Neural cell (in vitro differentiated cells): ENCODE data around the gene RGS4. TPM values are rescaled to one million over a fixed set of nuclear protein-coding genes. Genes with fewer than 3 reads are reported as not detected.
"Not testable (repeated sequence)": the region's sequence is repeated elsewhere in the genome, so short reads cannot be mapped to it uniquely, and the experiment has no call there.

Experiments used
- H2AFZ ChIP-seq: fragments of 200-600, 300-800 bp; sonication (generic), shearing (Covaris generic); 2 replicates; pipeline ENCODE4 v1.6.0; 2014; ENCODE audit warnings: low read depth, mild to moderate bottlenecking, antibody characterized with exemption, low read length, moderate library complexity
- H3F3A ChIP-seq: fragments of 200-600 bp; shearing (Covaris generic); 2 replicates; pipeline ENCODE4 v1.6.1; 2016; ENCODE audit warnings: mild to moderate bottlenecking, moderate library complexity, mixed read lengths, antibody characterized with exemption, low read length; ENCODE audit not compliant: insufficient read depth, poor library complexity, severe bottlenecking
- H3K27ac ChIP-seq: fragments of 200-600, 300-800 bp; sonication (generic), shearing (Covaris generic); 2 replicates; pipeline ENCODE4 v1.5.1; 2014; ENCODE audit warnings: mild to moderate bottlenecking, low read length, moderate library complexity
- H3K27me3 ChIP-seq: fragments of 300-800, 200-600 bp; sonication (generic), shearing (Covaris generic); 2 replicates; pipeline ENCODE4 v1.6.0; 2014; ENCODE audit warnings: mild to moderate bottlenecking, low read depth, low read length, moderate library complexity; ENCODE audit not compliant: insufficient read depth
- H3K36me3 ChIP-seq: fragments of 300-800, 200-600 bp; sonication (generic), shearing (Covaris generic); 2 replicates; pipeline ENCODE4 v1.5.1; 2014; ENCODE audit warnings: mild to moderate bottlenecking, antibody characterized with exemption, low read length, moderate library complexity; ENCODE audit not compliant: insufficient read depth
- H3K4me2 ChIP-seq: fragments of 300-800, 200-600 bp; sonication (generic), shearing (Covaris generic); 2 replicates; pipeline ENCODE4 v1.6.0; 2014; ENCODE audit warnings: mild to moderate bottlenecking, low read length
- H3K4me3 ChIP-seq: fragments of 300-800, 200-600 bp; sonication (generic), shearing (Covaris generic); 2 replicates; pipeline ENCODE4 v1.5.1; 2014; ENCODE audit warnings: mild to moderate bottlenecking, low read length, moderate library complexity
- H3K79me2 ChIP-seq: fragments of 200-600 bp; shearing (Covaris generic); replicated peaks from 2 replicates; pipeline ENCODE4 v1.6.0; 2014; ENCODE audit warnings: mild to moderate bottlenecking, low read length, moderate library complexity; ENCODE audit not compliant: insufficient read depth
- H3K9ac ChIP-seq: fragments of 300-800, 200-600 bp; sonication (generic), shearing (Covaris generic); 2 replicates; pipeline ENCODE4 v1.6.1; 2016; ENCODE audit warnings: mild to moderate bottlenecking, low read length, mixed read lengths
- H3K9me2 ChIP-seq: fragments of 200-600 bp; shearing (Covaris generic); 2 replicates; pipeline ENCODE4 v1.6.1; 2016; ENCODE audit warnings: mild to moderate bottlenecking, low read length, mixed read lengths; ENCODE audit not compliant: insufficient read depth
- H3K9me3 ChIP-seq: fragments of 200-600, 300-800 bp; sonication (generic), shearing (Covaris generic); 2 replicates; pipeline ENCODE4 v1.6.1; 2016; ENCODE audit warnings: mild to moderate bottlenecking, mixed run types, low read length, moderate library complexity, mixed read lengths
- H4K20me1 ChIP-seq: fragments of 200-600 bp; shearing (Covaris generic); 2 replicates; pipeline ENCODE4 v1.6.1; 2016; ENCODE audit warnings: mild to moderate bottlenecking, mixed run types; ENCODE audit not compliant: insufficient read depth
- EP300 ChIP-seq: fragments of 450-650 bp; conservative IDR thresholded peaks from 2 replicates; pipeline ENCODE4 v1.6.1; 2014; ENCODE audit warnings: antibody characterized with exemption, mild to moderate bottlenecking, moderate library complexity; ENCODE audit not compliant: poor library complexity, severe bottlenecking
- EZH2 ChIP-seq: fragments of 200-600, 300-800 bp; shearing (Covaris generic), sonication (generic); IDR thresholded peaks from 2 replicates; pipeline ENCODE4 v1.6.1; 2014; ENCODE audit warnings: antibody characterized with exemption, low read length, borderline replicate concordance, mild to moderate bottlenecking; ENCODE audit not compliant: insufficient read depth, poor library complexity, severe bottlenecking
- MXI1 ChIP-seq: fragments of 450-650 bp; conservative IDR thresholded peaks from 2 replicates; pipeline ENCODE4 v1.6.1; 2014; ENCODE audit warnings: antibody characterized with exemption, mild to moderate bottlenecking; ENCODE audit not compliant: poor library complexity, severe bottlenecking
- POLR2AphosphoS5 ChIP-seq: IDR thresholded peaks from 2 replicates; pipeline ENCODE4 v1.6.1; 2012
- RAD21 ChIP-seq: fragments of 450-650 bp; conservative IDR thresholded peaks from 2 replicates; pipeline ENCODE4 v1.6.1; 2014; ENCODE audit warnings: antibody characterized with exemption, mild to moderate bottlenecking, moderate library complexity
- SMC3 ChIP-seq: fragments of 450-650 bp; conservative IDR thresholded peaks from 2 replicates; pipeline ENCODE4 v1.6.1; 2014; ENCODE audit warnings: antibody characterized with exemption, mild to moderate bottlenecking, moderate library complexity; ENCODE audit not compliant: poor library complexity
- TAF1 ChIP-seq: IDR thresholded peaks from 2 replicates; pipeline ENCODE4 v1.6.1; 2012; ENCODE audit warnings: low read depth
- polyA plus RNA-seq: library from polyadenylated mRNA; depleted of rRNA; stranded (reverse); fragments of >200 nt; gene quantifications from 2 replicates; pipeline ENCODE4 v1.2.3, GENCODE V29; 2014
- TF ChIP-seq, protein P1 (sequence below): fragments of 450-650 bp; IDR thresholded peaks from 2 replicates; pipeline ENCODE4 v1.5.1; 2014; ENCODE audit warnings: antibody characterized with exemption, mild to moderate bottlenecking, moderate library complexity; ENCODE audit not compliant: poor library complexity, severe bottlenecking
- TF ChIP-seq, protein P2 (sequence below): IDR thresholded peaks from 2 replicates; pipeline ENCODE4 v1.6.1; 2012; ENCODE audit warnings: borderline replicate concordance

Gene RGS4
- polyA plus RNA-seq, 1 donor from 2014 or later = 1.6 TPM

DNA sequence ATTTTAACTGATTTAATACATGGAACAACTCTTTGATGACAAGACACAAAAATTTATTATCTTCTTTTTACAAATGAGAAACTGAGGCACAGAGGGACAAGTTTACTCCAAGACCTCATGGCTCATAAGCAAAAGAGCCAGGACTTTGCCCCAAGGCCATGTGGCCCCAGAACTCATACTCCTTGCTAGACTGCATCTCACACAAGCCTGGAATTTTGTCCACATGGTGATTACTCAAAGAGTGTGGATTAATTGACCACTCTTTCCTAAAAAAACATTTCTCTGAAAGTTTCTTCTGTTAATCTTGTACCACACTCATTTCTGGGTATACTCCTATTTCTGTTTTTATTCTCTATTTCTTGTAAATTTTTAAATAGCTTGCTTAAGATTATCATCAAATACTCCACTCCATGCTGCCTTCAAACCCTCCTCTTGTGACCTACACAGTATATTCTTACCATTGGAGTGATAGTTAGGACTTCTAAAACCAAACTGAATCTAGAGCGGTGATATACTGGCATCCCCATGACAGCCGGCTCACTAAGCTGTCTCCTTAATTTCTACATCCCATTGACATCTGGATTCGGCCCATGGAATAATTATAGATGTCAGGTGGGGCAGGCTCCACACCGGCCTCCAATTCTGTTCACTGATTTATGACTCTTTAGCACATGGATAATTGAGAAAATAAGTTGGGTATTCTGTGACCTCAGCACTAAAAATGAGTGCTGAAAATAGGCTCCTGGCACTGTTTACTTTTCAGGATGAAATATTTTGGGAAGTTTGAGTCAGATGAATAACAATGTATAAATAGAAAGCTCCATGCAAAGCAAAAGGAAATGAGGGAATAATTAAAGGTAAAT is 16.1 kb downstream of the RGS4 start:
- H3K79me2 ChIP-seq = no peaks in the 10 kb centered on the region
- no peaks in the 10 kb centered on the region for H3K27me3 ChIP-seq
- no peaks in the 10 kb centered on the region for H3K36me3 ChIP-seq
- H3K9ac ChIP-seq = no peak overlapping the region
- no peaks in the 10 kb centered on the region for H3K9me3 ChIP-seq
- H3F3A ChIP-seq = no peaks in the 10 kb centered on the region
- no peaks in the 10 kb centered on the region for H4K20me1 ChIP-seq
- no peak overlapping the region for H3K4me2 ChIP-seq
- TF ChIP-seq MXI1 (no peak), SMC3 (no peak)
- H3K4me3 ChIP-seq = no peak overlapping the region
- no peak overlapping the region for H2AFZ ChIP-seq
- no peaks in the 10 kb centered on the region for H3K9me2 ChIP-seq
- H3K27ac ChIP-seq = no peak overlapping the region

DNA sequence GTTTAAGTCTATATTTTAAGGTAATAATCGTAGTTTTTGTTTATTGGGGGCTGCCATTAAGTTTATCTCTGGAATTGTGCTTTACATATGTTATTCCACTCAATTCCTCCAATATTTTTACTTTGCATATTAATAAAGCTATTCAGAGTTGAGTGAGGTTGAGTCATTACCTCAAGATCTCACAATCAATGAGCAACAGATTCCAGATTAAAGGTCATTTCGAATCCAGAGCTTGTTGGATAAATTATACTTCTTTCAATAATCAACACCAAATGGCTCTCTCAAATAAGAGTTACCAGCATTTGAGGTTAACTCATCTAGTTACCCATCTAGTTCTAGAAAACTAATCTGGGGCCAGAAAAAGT is 16.7 kb downstream of the RGS4 start:
- Histone ChIP-seq H3K27ac (no peak overlapping the region), H3K4me3 (no peak overlapping the region), H3K36me3 (no peaks in the 10 kb centered on the region), H2AFZ (no peak overlapping the region), H3F3A (no peaks in the 10 kb centered on the region), H4K20me1 (no peaks in the 10 kb centered on the region), H3K4me2 (no peak overlapping the region), H3K9me2 (no peaks in the 10 kb centered on the region), H3K27me3 (no peaks in the 10 kb centered on the region), H3K9me3 (no peaks in the 10 kb centered on the region), H3K79me2 (no peaks in the 10 kb centered on the region), H3K9ac (no peak overlapping the region)
- TF ChIP-seq POLR2AphosphoS5 (no peak), EP300 (no peak), TAF1 (no peak), RAD21 (no peak), SMC3 (no peak), MXI1 (no peak), EZH2 (no peak)
- TF ChIP-seq, protein P1, sequence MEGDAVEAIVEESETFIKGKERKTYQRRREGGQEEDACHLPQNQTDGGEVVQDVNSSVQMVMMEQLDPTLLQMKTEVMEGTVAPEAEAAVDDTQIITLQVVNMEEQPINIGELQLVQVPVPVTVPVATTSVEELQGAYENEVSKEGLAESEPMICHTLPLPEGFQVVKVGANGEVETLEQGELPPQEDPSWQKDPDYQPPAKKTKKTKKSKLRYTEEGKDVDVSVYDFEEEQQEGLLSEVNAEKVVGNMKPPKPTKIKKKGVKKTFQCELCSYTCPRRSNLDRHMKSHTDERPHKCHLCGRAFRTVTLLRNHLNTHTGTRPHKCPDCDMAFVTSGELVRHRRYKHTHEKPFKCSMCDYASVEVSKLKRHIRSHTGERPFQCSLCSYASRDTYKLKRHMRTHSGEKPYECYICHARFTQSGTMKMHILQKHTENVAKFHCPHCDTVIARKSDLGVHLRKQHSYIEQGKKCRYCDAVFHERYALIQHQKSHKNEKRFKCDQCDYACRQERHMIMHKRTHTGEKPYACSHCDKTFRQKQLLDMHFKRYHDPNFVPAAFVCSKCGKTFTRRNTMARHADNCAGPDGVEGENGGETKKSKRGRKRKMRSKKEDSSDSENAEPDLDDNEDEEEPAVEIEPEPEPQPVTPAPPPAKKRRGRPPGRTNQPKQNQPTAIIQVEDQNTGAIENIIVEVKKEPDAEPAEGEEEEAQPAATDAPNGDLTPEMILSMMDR = no peak
- TF ChIP-seq, protein P2, sequence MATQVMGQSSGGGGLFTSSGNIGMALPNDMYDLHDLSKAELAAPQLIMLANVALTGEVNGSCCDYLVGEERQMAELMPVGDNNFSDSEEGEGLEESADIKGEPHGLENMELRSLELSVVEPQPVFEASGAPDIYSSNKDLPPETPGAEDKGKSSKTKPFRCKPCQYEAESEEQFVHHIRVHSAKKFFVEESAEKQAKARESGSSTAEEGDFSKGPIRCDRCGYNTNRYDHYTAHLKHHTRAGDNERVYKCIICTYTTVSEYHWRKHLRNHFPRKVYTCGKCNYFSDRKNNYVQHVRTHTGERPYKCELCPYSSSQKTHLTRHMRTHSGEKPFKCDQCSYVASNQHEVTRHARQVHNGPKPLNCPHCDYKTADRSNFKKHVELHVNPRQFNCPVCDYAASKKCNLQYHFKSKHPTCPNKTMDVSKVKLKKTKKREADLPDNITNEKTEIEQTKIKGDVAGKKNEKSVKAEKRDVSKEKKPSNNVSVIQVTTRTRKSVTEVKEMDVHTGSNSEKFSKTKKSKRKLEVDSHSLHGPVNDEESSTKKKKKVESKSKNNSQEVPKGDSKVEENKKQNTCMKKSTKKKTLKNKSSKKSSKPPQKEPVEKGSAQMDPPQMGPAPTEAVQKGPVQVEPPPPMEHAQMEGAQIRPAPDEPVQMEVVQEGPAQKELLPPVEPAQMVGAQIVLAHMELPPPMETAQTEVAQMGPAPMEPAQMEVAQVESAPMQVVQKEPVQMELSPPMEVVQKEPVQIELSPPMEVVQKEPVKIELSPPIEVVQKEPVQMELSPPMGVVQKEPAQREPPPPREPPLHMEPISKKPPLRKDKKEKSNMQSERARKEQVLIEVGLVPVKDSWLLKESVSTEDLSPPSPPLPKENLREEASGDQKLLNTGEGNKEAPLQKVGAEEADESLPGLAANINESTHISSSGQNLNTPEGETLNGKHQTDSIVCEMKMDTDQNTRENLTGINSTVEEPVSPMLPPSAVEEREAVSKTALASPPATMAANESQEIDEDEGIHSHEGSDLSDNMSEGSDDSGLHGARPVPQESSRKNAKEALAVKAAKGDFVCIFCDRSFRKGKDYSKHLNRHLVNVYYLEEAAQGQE = no peak

DNA sequence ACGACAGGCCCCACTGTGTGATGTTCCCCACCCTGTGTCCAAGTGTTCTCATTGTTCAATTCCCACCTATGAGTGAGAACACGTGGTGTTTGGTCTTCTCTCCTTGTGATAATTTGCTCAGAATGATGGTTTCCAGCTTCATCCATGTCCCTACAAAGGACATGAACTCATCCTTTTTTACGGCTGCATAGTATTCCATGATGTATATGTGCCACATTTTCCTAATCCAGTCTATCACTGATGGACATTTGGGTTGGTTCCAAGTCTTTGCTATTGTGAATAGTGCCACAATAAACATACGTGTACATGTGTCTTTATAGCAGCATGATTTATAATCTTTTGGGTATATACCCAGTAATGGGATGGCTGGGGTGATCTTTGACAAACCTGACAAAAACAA is 20.0 kb downstream of the RGS4 start:
- not testable (repeated sequence) for H3K36me3 ChIP-seq, H3K79me2 ChIP-seq, H3K27me3 ChIP-seq, H3K4me3 ChIP-seq, H3K9ac ChIP-seq, H3K4me2 ChIP-seq, H3K27ac ChIP-seq, H3K9me2 ChIP-seq, H4K20me1 ChIP-seq, H2AFZ ChIP-seq, H3K9me3 ChIP-seq, H3F3A ChIP-seq
